ENCODE measurements around the gene ZNF516.

Gene ZNF516

GRCh38 chr18:76495435-76496193 is 572 bp upstream of the ZNF516 start:
- Histone ChIP-seq H3K9me3 (ENCODE audit: control insufficient read depth, insufficient read depth, low read depth, low read length) (no peaks in the 10 kb centered on the region), H3K27ac (ENCODE audit: extremely low read depth, low read depth, low read length) (peak overlapping the region; percentile 71; the same call in 1 of the 2 replicates), H3K4me3 (ENCODE audit: low read depth, low read length) (peak overlapping the region; percentile 51), H3K36me3 (ENCODE audit: control insufficient read depth in 2 of 2, insufficient read depth in 1 of 2, low read length in 2 of 2) (no peaks in the 10 kb centered on the region), H3K4me1 (ENCODE audit: control insufficient read depth, insufficient read depth, low read length) (peaks cover 2% of the 10 kb centered on the region; the same call in 1 of the 2 replicates)
- POLR2A ChIA-PET: interaction anchor here (0.6 to 1.4 kb wide), 3 partner anchors 8 to 331 kb away, joined by 3 to 5 read pairs (median 3); no protein-coding TSS in a partner anchor
- CTCF ChIA-PET: interaction anchor here (0.6 kb wide), 1 partner anchor 95 kb away, joined by 3 read pairs; no protein-coding TSS in a partner anchor
- TF ChIP-seq SP2 (tag by site-specific recombination; IDR thresholded peaks at IDR 0.05) (peak; percentile 30; the same call in 1 of the 2 replicates), ZNF501 (tag by site-specific recombination; IDR thresholded peaks at IDR 0.05) (0 out of 2 replicates have a peak, but pooled peaks have one; percentile 21), HIC1 (tag by site-specific recombination; IDR thresholded peaks at IDR 0.05) (peak; percentile 52; the same call in 1 of the 2 replicates), PATZ1 (tag by site-specific recombination; IDR thresholded peaks at IDR 0.05) (peak; percentile 35; the same call in 1 of the 2 replicates), ZNF324 (tag by site-specific recombination; IDR thresholded peaks at IDR 0.05) (no peak), ZBTB8A (tag by site-specific recombination; IDR thresholded peaks at IDR 0.05) (peak; percentile 58), ZXDB (tag by site-specific recombination; IDR thresholded peaks at IDR 0.05) (peak; percentile 18; the same call in 1 of the 2 replicates), PRDM10 (tag by site-specific recombination; IDR thresholded peaks at IDR 0.05) (peak; percentile 52), ZNF335 (tag by site-specific recombination; conservative IDR thresholded peaks at IDR 0.05) (peak; percentile 52), ZFP37 (tag by site-specific recombination; IDR thresholded peaks at IDR 0.05) (0 out of 2 replicates have a peak, but pooled peaks have one; percentile 25), ZSCAN18 (tag by site-specific recombination; IDR thresholded peaks at IDR 0.05) (no peak), ZNF473 (tag by site-specific recombination; IDR thresholded peaks at IDR 0.05) (no peak), ZNF629 (tag by site-specific recombination; IDR thresholded peaks at IDR 0.05) (0 out of 2 replicates have a peak, but pooled peaks have one; percentile 29), GLIS2 (tag by site-specific recombination; IDR thresholded peaks at IDR 0.05) (peak; percentile 81), ZNF600 (tag by site-specific recombination; IDR thresholded peaks at IDR 0.05) (peak; percentile 68), ZBTB10 (tag by site-specific recombination; IDR thresholded peaks at IDR 0.05) (peak; percentile 82), ZNF2 (tag by site-specific recombination; IDR thresholded peaks at IDR 0.05) (0 out of 2 replicates have a peak, but pooled peaks have one; percentile 27), ZEB2 (tag by site-specific recombination; IDR thresholded peaks at IDR 0.05) (0 out of 2 replicates have a peak, but pooled peaks have one; percentile 12), ZNF692 (tag by site-specific recombination; IDR thresholded peaks at IDR 0.05) (0 out of 2 replicates have a peak, but pooled peaks have one; percentile 9), ZNF677 (tag by site-specific recombination; IDR thresholded peaks at IDR 0.05) (no peak), OSR2 (tag by site-specific recombination; IDR thresholded peaks at IDR 0.05) (no peak)

Data from HEK293 (cell line).